Jurkat, Clone E6-1 (cell line): Measurements from ENCODE around the gene TBC1D2.

Source experiments
- DNase-seq: peaks from one replicate; pipeline ENCODE4 v3.0.0-alpha.2; 2011; ENCODE audit warnings: low read depth, low spot score
- H3K4me3 ChIP-seq: 2 replicates; pipeline ENCODE4 v1.5.1; 2011; ENCODE audit warnings: mild to moderate bottlenecking, low read length, control low read depth, moderate library complexity

Gene TBC1D2

GRCh38 chr9:98222885-98223691 lies 32.4 kb downstream of the TBC1D2 start:
- DNase-seq = no peak
- no peak overlapping the region for H3K4me3 ChIP-seq

- no peak for DNase-seq
- H3K4me3 ChIP-seq = no peak overlapping the region
Observed at GRCh38 chr9:98220911-98221310, 34.5 kb downstream of the TBC1D2 start.

- DNase-seq = no peak
- H3K4me3 ChIP-seq = no peak overlapping the region
Observed at GRCh38 chr9:98219794-98220370, 35.6 kb downstream of the TBC1D2 start.

GRCh38 chr9:98219364-98219716 lies 36.1 kb downstream of the TBC1D2 start:
- no peak for DNase-seq
- no peak overlapping the region for H3K4me3 ChIP-seq

- H3K4me3 ChIP-seq = no peak overlapping the region
Observed at GRCh38 chr9:98218562-98219363, 36.7 kb downstream of the TBC1D2 start.

GRCh38 chr9:98217255-98217654 lies 38.2 kb downstream of the TBC1D2 start:
- no peak overlapping the region for H3K4me3 ChIP-seq
- DNase-seq = no peak

More at GRCh38 chr9:98218562-98219363, 36.7 kb downstream of the TBC1D2 start:
- no peak for DNase-seq

- H3K4me3 ChIP-seq = no peak overlapping the region
- DNase-seq = no peak
Observed at GRCh38 chr9:98216391-98216790, 39.1 kb downstream of the TBC1D2 start.

GRCh38 chr9:98215821-98216220 lies 39.6 kb downstream of the TBC1D2 start:
- DNase-seq = no peak
- no peak overlapping the region for H3K4me3 ChIP-seq

GRCh38 chr9:98215271-98215670 lies 40.2 kb downstream of the TBC1D2 start:
- no peak overlapping the region for H3K4me3 ChIP-seq
- DNase-seq = no peak

GRCh38 chr9:98214811-98215210 lies 40.6 kb downstream of the TBC1D2 start:
- no peak for DNase-seq
- no peak overlapping the region for H3K4me3 ChIP-seq

- DNase-seq = no peak
- no peak overlapping the region for H3K4me3 ChIP-seq
Observed at GRCh38 chr9:98211260-98211659, 44.2 kb downstream of the TBC1D2 start.

- no peak overlapping the region for H3K4me3 ChIP-seq
- DNase-seq = no peak
Observed at GRCh38 chr9:98210435-98210834, 45.0 kb downstream of the TBC1D2 start.

- no peak for DNase-seq
Observed at GRCh38 chr9:98209530-98209929, 45.9 kb downstream of the TBC1D2 start.

GRCh38 chr9:98208635-98209034 lies 46.8 kb downstream of the TBC1D2 start:
- DNase-seq = no peak
- no peak overlapping the region for H3K4me3 ChIP-seq

More at GRCh38 chr9:98209530-98209929, 45.9 kb downstream of the TBC1D2 start:
- H3K4me3 ChIP-seq = no peak overlapping the region

GRCh38 chr9:98207606-98208005 lies 47.8 kb downstream of the TBC1D2 start:
- no peak for DNase-seq
- no peak overlapping the region for H3K4me3 ChIP-seq

GRCh38 chr9:98206754-98207153 lies 48.7 kb downstream of the TBC1D2 start:
- no peak for DNase-seq
- no peak overlapping the region for H3K4me3 ChIP-seq

GRCh38 chr9:98204692-98205091 lies 50.8 kb downstream of the TBC1D2 start:
- no peak for DNase-seq
- no peak overlapping the region for H3K4me3 ChIP-seq

- no peak for DNase-seq
- no peak overlapping the region for H3K4me3 ChIP-seq
Observed at GRCh38 chr9:98203153-98203552, 52.3 kb downstream of the TBC1D2 start.

GRCh38 chr9:98202252-98202651 lies 53.2 kb downstream of the TBC1D2 start:
- H3K4me3 ChIP-seq = no peak overlapping the region
- DNase-seq = no peak

- no peak overlapping the region for H3K4me3 ChIP-seq
- no peak for DNase-seq
Observed at GRCh38 chr9:98201749-98202148, 53.7 kb downstream of the TBC1D2 start.
